OCI-LY1 (cell line): Measurements from ENCODE around the gene TSPAN4.

Experiments
- CTCF ChIP-seq: fragments of 200-600 bp; sonication (generic), shearing (Covaris generic); IDR thresholded peaks from 2 replicates; pipeline ENCODE4 v1.5.1; 2017; ENCODE audit warnings: mild to moderate bottlenecking, antibody characterized with exemption, low read length, moderate library complexity, mixed read lengths
- EZH2 ChIP-seq: fragments of 200-600 bp; sonication (generic), shearing (Covaris generic); IDR thresholded peaks from 2 replicates; pipeline ENCODE4 v1.8.0; 2017; ENCODE audit warnings: borderline replicate concordance, mixed run types, mild to moderate bottlenecking, antibody characterized with exemption, low read length, moderate library complexity, mixed read lengths

DNA sequence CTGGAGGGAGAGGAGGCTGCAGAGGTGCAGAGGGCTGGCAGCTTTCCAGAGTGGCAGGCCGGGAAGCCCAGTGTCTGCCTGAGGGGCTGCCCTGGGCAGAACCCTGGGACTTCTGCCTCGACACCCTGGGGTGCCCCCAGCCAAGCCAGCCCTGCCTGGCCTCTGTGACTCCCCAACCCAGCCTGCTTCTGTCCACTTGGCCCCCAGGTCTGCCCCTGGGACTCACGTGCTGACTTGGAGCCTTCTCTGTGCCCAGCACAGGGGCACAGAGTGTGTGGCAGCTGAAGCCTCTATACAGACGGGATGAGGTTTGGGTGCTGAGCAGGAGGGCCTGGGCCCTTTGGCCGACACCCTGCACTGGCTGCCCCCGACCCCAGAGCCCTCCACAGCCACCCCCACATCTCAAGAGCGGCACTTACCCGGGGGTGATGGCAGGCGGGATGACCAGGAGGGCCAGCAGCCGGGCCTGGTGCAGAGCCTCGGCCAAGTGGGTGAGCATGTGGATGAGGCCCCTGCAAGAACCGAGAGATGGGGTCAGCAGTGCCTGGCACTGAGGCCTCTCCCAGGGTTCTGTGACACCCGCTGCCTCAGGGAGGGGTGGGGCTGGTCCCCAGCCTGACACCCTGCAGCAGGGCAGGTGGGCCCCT, 50.5 kb downstream of the TSPAN4 start:
- TF ChIP-seq EZH2 (no peak), CTCF (no peak)
